GM23338 (cell line): Measurements from ENCODE around the gene PUM1. TPM values are rescaled to one million over a fixed set of nuclear protein-coding genes. Genes with fewer than 3 reads are reported as not detected.

ENCODE experiments used
- ATAC-seq: fragments of 200-7000 bp; cut with Tn5 transposase; 3 replicates; pipeline ENCODE4 v1.9.1; 2020
- DNase-seq: peaks from one replicate; pipeline ENCODE4 v3.0.0-alpha.2; 2015; ENCODE audit warnings: low spot score
- H2AFZ ChIP-seq: fragments of 200-600 bp; sonication (generic); 2 replicates; pipeline ENCODE4 v1.8.0; 2016; ENCODE audit warnings: antibody characterized with exemption, mild to moderate bottlenecking, moderate library complexity
- H3F3A ChIP-seq: fragments of 200-600 bp; sonication (generic); replicated peaks from 2 replicates; pipeline ENCODE4 v1.8.0; 2017; ENCODE audit warnings: antibody characterized with exemption, mixed run types, low read depth
- H3K27ac ChIP-seq: fragments of 200-600 bp; sonication (generic); 2 replicates; pipeline ENCODE4 v1.6.1; 2016; ENCODE audit warnings: low read depth
- H3K27me3 ChIP-seq: fragments of 200-600 bp; sonication (generic); 2 replicates; pipeline ENCODE4 v1.8.0; 2016; ENCODE audit warnings: mild to moderate bottlenecking, mixed run types, moderate library complexity; ENCODE audit not compliant: insufficient read depth
- H3K36me3 ChIP-seq: fragments of 200-600 bp; sonication (generic); 2 replicates; pipeline ENCODE4 v1.8.0; 2016; ENCODE audit warnings: mild to moderate bottlenecking; ENCODE audit not compliant: insufficient read depth
- H3K4me1 ChIP-seq: fragments of 200-600 bp; sonication (generic); 2 replicates; pipeline ENCODE4 v1.8.0; 2016; ENCODE audit warnings: mild to moderate bottlenecking, moderate library complexity; ENCODE audit not compliant: insufficient read depth
- H3K4me2 ChIP-seq: fragments of 200-600 bp; sonication (generic); 2 replicates; pipeline ENCODE4 v1.7.1; 2017; ENCODE audit warnings: mixed run types
- H3K4me3 ChIP-seq: fragments of 200-600 bp; sonication (generic); 2 replicates; pipeline ENCODE4 v1.6.1; 2016; ENCODE audit warnings: mixed run types
- H3K79me2 ChIP-seq: fragments of 200-600 bp; sonication (generic); replicated peaks from 2 replicates; pipeline ENCODE4 v1.8.0; 2017; ENCODE audit warnings: mild to moderate bottlenecking; ENCODE audit not compliant: insufficient read depth
- H3K9me2 ChIP-seq: fragments of 200-600 bp; sonication (generic); 2 replicates; pipeline ENCODE4 v1.8.0; 2017; ENCODE audit not compliant: insufficient read depth
- H4K20me1 ChIP-seq: fragments of 200-600 bp; sonication (generic); replicated peaks from 2 replicates; pipeline ENCODE4 v1.8.0; 2017; ENCODE audit warnings: mild to moderate bottlenecking; ENCODE audit not compliant: insufficient read depth
- H3K27ac Mint-ChIP-seq: 2 replicates; pipeline ENCODE4 v1.8.0; 2020; ENCODE audit warnings: inconsistent platforms, mild to moderate bottlenecking, moderate library complexity, mixed read lengths
- H3K27me3 Mint-ChIP-seq: 3 replicates; pipeline ENCODE4 v1.8.0; 2022; ENCODE audit warnings: low read depth, mild to moderate bottlenecking, moderate library complexity, mixed read lengths, inconsistent platforms; ENCODE audit not compliant: insufficient read depth, poor library complexity
- H3K36me3 Mint-ChIP-seq: 3 replicates; pipeline ENCODE4 v1.8.0; 2021; ENCODE audit warnings: low read depth, mild to moderate bottlenecking, inconsistent platforms, moderate library complexity, mixed read lengths
- H3K4me1 Mint-ChIP-seq: 3 replicates; pipeline ENCODE4 v1.8.0; 2020; ENCODE audit warnings: mild to moderate bottlenecking, inconsistent platforms, mixed read lengths
- H3K4me3 Mint-ChIP-seq: 3 replicates; pipeline ENCODE4 v1.8.0; 2021; ENCODE audit warnings: moderate library complexity, mild to moderate bottlenecking, inconsistent platforms, mixed read lengths
- H3K9me3 Mint-ChIP-seq: 3 replicates; pipeline ENCODE4 v1.8.0; 2020; ENCODE audit warnings: moderate library complexity, mild to moderate bottlenecking, inconsistent platforms, mixed read lengths
- CREB1 ChIP-seq: fragments of 250-450 bp; sonication (Bioruptor Pico); IDR thresholded peaks from 2 replicates; pipeline ENCODE4 v1.5.0; 2020; ENCODE audit warnings: low read depth, mild to moderate bottlenecking, moderate library complexity
- CTCF ChIP-seq, 2 experiments: fragments of 200-600 bp in 1 of 2; sonication (generic) in 1 of 2; conservative IDR thresholded peaks; 2 replicates each; pipeline versions ENCODE4 v1.5.1 to v1.6.1; 2016 to 2017; ENCODE audit warnings: antibody characterized with exemption in 2 of 2, low read depth in 2 of 2, mild to moderate bottlenecking in 2 of 2, moderate library complexity in 1 of 2
- EZH2 ChIP-seq: fragments of 200-600 bp; sonication (generic); IDR thresholded peaks from one replicate; pipeline ENCODE4 v1.8.0; 2017; ENCODE audit warnings: antibody characterized with exemption, mild to moderate bottlenecking, low read depth; ENCODE audit not compliant: unreplicated experiment
- EZH2phosphoT487 ChIP-seq: fragments of 200-600 bp; sonication (generic); IDR thresholded peaks from one replicate; pipeline ENCODE4 v1.8.1; 2018; ENCODE audit warnings: antibody characterized with exemption; ENCODE audit not compliant: unreplicated experiment
- JUNB ChIP-seq: IDR thresholded peaks from one replicate; pipeline ENCODE4 v1.6.1; 2016; ENCODE audit warnings: antibody characterized with exemption; ENCODE audit not compliant: unreplicated experiment
- NANOG ChIP-seq: IDR thresholded peaks from 2 replicates; pipeline ENCODE4 v1.6.1; 2016; ENCODE audit warnings: antibody characterized with exemption, borderline replicate concordance
- POLR2AphosphoS5 ChIP-seq: IDR thresholded peaks from 2 replicates; pipeline ENCODE4 v1.6.1; 2016; ENCODE audit warnings: antibody characterized with exemption, low read depth
- REST ChIP-seq: IDR thresholded peaks from one replicate; pipeline ENCODE4 v1.6.1; 2018; ENCODE audit warnings: antibody characterized with exemption; ENCODE audit not compliant: unreplicated experiment
- STAT1 ChIP-seq: IDR thresholded peaks from one replicate; pipeline ENCODE4 v1.6.1; 2016; ENCODE audit warnings: antibody characterized with exemption; ENCODE audit not compliant: unreplicated experiment
- ZNF114 ChIP-seq: fragments of 250-450 bp; sonication (Bioruptor Pico); IDR thresholded peaks from 2 replicates; pipeline ENCODE4 v1.5.0; 2020; ENCODE audit warnings: mild to moderate bottlenecking, moderate library complexity
- ZNF331 ChIP-seq: fragments of 250-450 bp; sonication (Bioruptor Pico); IDR thresholded peaks from 2 replicates; pipeline ENCODE4 v1.5.0; 2020; ENCODE audit warnings: low read depth, mild to moderate bottlenecking, moderate library complexity
- ZNF462 ChIP-seq: fragments of 250-450 bp; sonication (Bioruptor Pico); IDR thresholded peaks from 2 replicates; pipeline ENCODE4 v1.5.0; 2020; ENCODE audit warnings: mild to moderate bottlenecking, moderate library complexity
- polyA plus RNA-seq: library from polyadenylated mRNA; unstranded; fragments of >200 nt; fragmentation: Nextera tagmentation; extraction: Ambion mirVana; gene quantifications from 2 replicates; pipeline ENCODE4 v1.2.1, GENCODE V29; 2016
- total RNA-seq: library from RNA; depleted of rRNA; stranded (reverse); fragments of >200 nt; shearing (Covaris generic); gene quantifications from 2 replicates; pipeline ENCODE4 v1.2.3, GENCODE V29; 2014

The PUM1 gene
- total and polyA plus RNA-seq, 2 experiments from 2014 or later = 44.4 to 117 TPM

DNA sequence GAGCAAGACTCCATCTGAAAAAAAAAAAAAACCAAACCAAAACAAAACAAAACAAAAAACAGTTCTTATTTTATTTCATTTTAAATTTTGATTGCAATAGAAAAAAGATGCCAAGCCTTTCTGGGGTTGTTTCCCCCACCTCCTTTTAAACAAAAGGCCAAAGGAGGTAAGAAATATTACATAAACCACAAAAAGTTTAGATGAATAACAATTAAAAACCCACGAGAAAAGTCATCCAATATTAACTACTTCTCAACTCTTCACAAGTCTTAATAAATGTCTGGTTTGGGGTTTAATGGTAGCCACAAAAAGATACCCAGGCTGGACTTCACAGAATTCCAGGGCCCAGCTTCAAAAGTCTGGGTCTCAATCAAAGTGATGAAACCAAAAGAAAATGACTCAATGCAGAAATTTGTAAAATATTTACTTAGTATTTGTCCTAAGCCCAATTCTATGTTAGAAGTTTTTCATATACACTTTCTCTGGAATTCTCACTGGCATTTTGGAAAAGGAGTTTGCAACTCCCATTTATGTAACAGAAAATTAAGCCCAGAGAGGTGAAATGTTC, 110.0 kb downstream of the PUM1 start:
- Histone ChIP-seq H3K27me3 (no peaks in the 10 kb centered on the region), H4K20me1 (peaks cover 45% of the 10 kb centered on the region), H2AFZ (no peak overlapping the region), H3K79me2 (peaks cover 91% of the 10 kb centered on the region), H3F3A (no peaks in the 10 kb centered on the region), H3K27ac (no peak overlapping the region), H3K9me2 (no peaks in the 10 kb centered on the region), H3K36me3 (peaks cover 55% of the 10 kb centered on the region), H3K4me1 (no peaks in the 10 kb centered on the region), H3K4me3 (no peak overlapping the region), H3K4me2 (no peak overlapping the region)
- H3K4me3 Mint-ChIP-seq = no peak overlapping the region
- H3K4me1 Mint-ChIP-seq = no peaks in the 10 kb centered on the region; the same call in 2 of the 3 replicates
- H3K27me3 Mint-ChIP-seq = peaks cover 7% of the 10 kb centered on the region
- TF ChIP-seq STAT1 = no peak
- TF ChIP-seq ZNF462 (CRISPR knock-in tag) = no peak
- TF ChIP-seq JUNB = no peak
- TF ChIP-seq POLR2AphosphoS5 = no peak
- TF ChIP-seq ZNF331 (CRISPR knock-in tag) = no peak
- TF ChIP-seq EZH2phosphoT487 = no peak
- no peak for TF ChIP-seq NANOG
- no peak for TF ChIP-seq CREB1 (CRISPR knock-in tag)
- TF ChIP-seq CTCF (conservative IDR thresholded peaks at IDR 0.05; ENCODE audit: low read depth in 2 of 2) = no peak
- no peak for TF ChIP-seq EZH2
- TF ChIP-seq ZNF114 = no peak
- no peak for TF ChIP-seq REST
- H3K27ac Mint-ChIP-seq = no peak overlapping the region
- no peaks in the 10 kb centered on the region for H3K9me3 Mint-ChIP-seq
- no peak for DNase-seq
- H3K36me3 Mint-ChIP-seq = peaks cover 86% of the 10 kb centered on the region
- ATAC-seq = no peak
